Endodermal cell (in vitro differentiated cells): ENCODE results near the gene LTC4S. TPM values are rescaled to one million over a fixed set of nuclear protein-coding genes. Genes with fewer than 3 reads are reported as not detected.
"Not testable (repeated sequence)": the region's sequence is repeated elsewhere in the genome, so short reads cannot be mapped to it uniquely, and the experiment has no call there.

Experiments
- DNase-seq: peaks from one replicate; pipeline ENCODE4 v3.0.0-alpha.2; 2017
- H3K27ac ChIP-seq: 2 replicates; pipeline ENCODE4 v1.5.1; 2013; ENCODE audit warnings: mild to moderate bottlenecking, low read depth, low read length, moderate library complexity
- H3K27me3 ChIP-seq: 2 replicates; pipeline ENCODE4 v1.6.1; 2013; ENCODE audit warnings: mild to moderate bottlenecking, low read length, moderate library complexity; ENCODE audit not compliant: insufficient read depth, control insufficient read depth, poor library complexity, severe bottlenecking
- H3K36me3 ChIP-seq: 2 replicates; pipeline ENCODE4 v1.7.0; 2013; ENCODE audit warnings: mild to moderate bottlenecking, low read length, moderate library complexity; ENCODE audit not compliant: control insufficient read depth, insufficient read depth
- H3K4me1 ChIP-seq: one replicate; pipeline ENCODE4 v1.7.0; 2013; ENCODE audit warnings: low read length; ENCODE audit not compliant: control insufficient read depth, insufficient read depth
- H3K4me3 ChIP-seq: 2 replicates; pipeline ENCODE4 v1.5.1; 2013; ENCODE audit warnings: mild to moderate bottlenecking, low read length, moderate library complexity
- H3K9ac ChIP-seq: 2 replicates; pipeline ENCODE4 v1.6.1; 2013; ENCODE audit warnings: mild to moderate bottlenecking, low read length, moderate library complexity; ENCODE audit not compliant: poor library complexity, severe bottlenecking; ENCODE audit errors: extremely low read depth
- H3K9me3 ChIP-seq: 2 replicates; pipeline ENCODE4 v1.6.1; 2013; ENCODE audit warnings: mild to moderate bottlenecking, low read length, moderate library complexity; ENCODE audit not compliant: control insufficient read depth
- H3K27ac Mint-ChIP-seq: 2 replicates; pipeline ENCODE4 v1.8.0; 2020; ENCODE audit warnings: mixed read lengths
- H3K27me3 Mint-ChIP-seq: 2 replicates; pipeline ENCODE4 v1.8.0; 2021; ENCODE audit warnings: mild to moderate bottlenecking, mixed read lengths; ENCODE audit not compliant: insufficient read depth
- H3K36me3 Mint-ChIP-seq: 2 replicates; pipeline ENCODE4 v1.8.0; 2020; ENCODE audit warnings: low read depth, mixed read lengths
- H3K4me1 Mint-ChIP-seq: 2 replicates; pipeline ENCODE4 v1.8.0; 2020; ENCODE audit warnings: mixed read lengths
- H3K4me3 Mint-ChIP-seq: 2 replicates; pipeline ENCODE4 v1.8.0; 2020; ENCODE audit warnings: mild to moderate bottlenecking, moderate library complexity, mixed read lengths
- H3K9me3 Mint-ChIP-seq: 2 replicates; pipeline ENCODE4 v1.8.0; 2020; ENCODE audit warnings: mild to moderate bottlenecking, mixed read lengths
- WGBS, 2 experiments: methylation state at CpG; one replicate each; pipeline versions ENCODE4 v1.1.5 to v1.1.7; 2013; ENCODE audit warnings: missing lambda C conversion rate in 2 of 2, mixed read lengths in 1 of 2; ENCODE audit not compliant: insufficient coverage in 1 of 2, insufficient read length in 1 of 2; 5-methylcytosine and 5-hydroxymethylcytosine counted together
- total RNA-seq, 2 donors: library from RNA; stranded (reverse); fragmentation: NEBNext Ultra II Directional in 1 of 2; extraction: Animal tissue kit (Norgen Biotek cat#: 25700) in 1 of 2; gene quantifications; 2 replicates in 1 of 2; 3 replicates in 1 of 2; pipeline ENCODE4 v1.2.1, GENCODE V29; 2021
- TF ChIP-seq, protein P1 (sequence below): fragments of 200-600 bp; sonication (generic); conservative IDR thresholded peaks from 2 replicates; pipeline ENCODE4 v1.5.0; 2021; ENCODE audit warnings: antibody characterized with exemption, mild to moderate bottlenecking

Gene LTC4S
- total RNA-seq, 2 donors from 2014 or later = 5.7 to 6.3 TPM

DNA sequence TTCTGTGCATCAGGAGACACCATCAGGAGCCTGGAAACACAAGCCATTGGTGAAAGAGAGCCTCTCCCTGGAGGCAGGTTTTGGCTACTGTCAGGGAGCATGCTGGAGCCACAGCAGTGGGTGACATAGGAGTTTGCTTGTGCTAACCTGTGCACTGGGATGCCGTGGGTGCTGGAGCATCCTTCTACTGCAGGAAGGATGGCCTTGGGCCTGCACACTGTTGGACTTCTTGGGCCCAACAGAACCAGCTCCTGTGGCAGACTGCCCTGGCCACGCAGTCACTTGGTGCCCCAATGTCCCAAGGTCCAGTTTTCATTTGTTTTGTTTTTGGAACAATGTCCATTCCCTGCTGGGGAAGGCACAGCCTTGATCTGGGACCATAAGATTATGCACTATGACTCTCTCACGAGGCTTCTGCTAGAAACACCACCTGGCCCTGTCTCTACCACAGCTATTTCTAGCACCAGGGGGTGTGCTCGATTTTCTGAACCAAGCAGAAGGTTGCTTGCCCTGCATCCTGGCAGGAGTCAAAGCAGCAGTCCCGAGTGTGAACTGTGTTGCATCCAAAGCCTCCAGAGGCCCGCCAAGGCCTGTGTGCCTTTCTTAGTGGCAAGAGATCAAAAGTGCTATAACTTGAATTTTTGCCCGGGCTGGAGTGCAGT lies 5.5 kb upstream of the LTC4S start:
- H3K27me3 ChIP-seq = no peaks in the 10 kb centered on the region
- H3K4me1 ChIP-seq = no peaks in the 10 kb centered on the region
- H3K36me3 Mint-ChIP-seq = peaks cover 2% of the 10 kb centered on the region
- H3K4me1 Mint-ChIP-seq = no peaks in the 10 kb centered on the region
- DNase-seq = no peak
- H3K27ac Mint-ChIP-seq = no peak overlapping the region
- H3K4me3 Mint-ChIP-seq = no peak overlapping the region
- TF ChIP-seq, protein P1, sequence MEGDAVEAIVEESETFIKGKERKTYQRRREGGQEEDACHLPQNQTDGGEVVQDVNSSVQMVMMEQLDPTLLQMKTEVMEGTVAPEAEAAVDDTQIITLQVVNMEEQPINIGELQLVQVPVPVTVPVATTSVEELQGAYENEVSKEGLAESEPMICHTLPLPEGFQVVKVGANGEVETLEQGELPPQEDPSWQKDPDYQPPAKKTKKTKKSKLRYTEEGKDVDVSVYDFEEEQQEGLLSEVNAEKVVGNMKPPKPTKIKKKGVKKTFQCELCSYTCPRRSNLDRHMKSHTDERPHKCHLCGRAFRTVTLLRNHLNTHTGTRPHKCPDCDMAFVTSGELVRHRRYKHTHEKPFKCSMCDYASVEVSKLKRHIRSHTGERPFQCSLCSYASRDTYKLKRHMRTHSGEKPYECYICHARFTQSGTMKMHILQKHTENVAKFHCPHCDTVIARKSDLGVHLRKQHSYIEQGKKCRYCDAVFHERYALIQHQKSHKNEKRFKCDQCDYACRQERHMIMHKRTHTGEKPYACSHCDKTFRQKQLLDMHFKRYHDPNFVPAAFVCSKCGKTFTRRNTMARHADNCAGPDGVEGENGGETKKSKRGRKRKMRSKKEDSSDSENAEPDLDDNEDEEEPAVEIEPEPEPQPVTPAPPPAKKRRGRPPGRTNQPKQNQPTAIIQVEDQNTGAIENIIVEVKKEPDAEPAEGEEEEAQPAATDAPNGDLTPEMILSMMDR = no peak
- no peak overlapping the region for H3K4me3 ChIP-seq
- H3K9me3 ChIP-seq = no peaks in the 10 kb centered on the region
- no peaks in the 10 kb centered on the region for H3K36me3 ChIP-seq
- H3K27ac ChIP-seq = no peak overlapping the region
- H3K27me3 Mint-ChIP-seq = no peaks in the 10 kb centered on the region
- H3K9me3 Mint-ChIP-seq = peaks cover 4% of the 10 kb centered on the region
- H3K9ac ChIP-seq = no peak overlapping the region
- 95% methylated on average over 7 of the region's 7 CpGs for WGBS, 2 experiments

DNA sequence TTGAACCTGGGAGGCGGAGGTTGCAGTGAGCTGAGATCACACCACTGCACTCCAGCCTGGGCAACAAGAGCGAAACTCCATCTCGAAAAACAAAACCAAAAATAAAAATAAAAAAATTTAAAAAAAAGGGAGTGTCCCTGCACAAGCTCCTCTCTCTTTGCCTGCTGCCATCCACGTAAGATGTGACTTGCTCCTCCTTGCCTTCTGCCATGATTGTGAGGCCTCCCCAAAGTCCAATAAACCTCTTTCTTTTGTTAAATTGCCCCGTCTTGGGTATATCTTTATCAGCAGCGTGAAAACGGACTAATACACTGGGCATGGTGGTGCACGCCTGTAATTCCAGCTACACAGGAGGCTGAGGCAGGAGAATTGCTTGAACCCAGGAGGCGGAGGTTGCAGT lies 4.5 kb upstream of the LTC4S start:
- H3K36me3 ChIP-seq, H3K27me3 Mint-ChIP-seq, H3K36me3 Mint-ChIP-seq, H3K4me1 Mint-ChIP-seq, H3K4me1 ChIP-seq, H3K9ac ChIP-seq, H3K4me3 ChIP-seq, H3K27ac Mint-ChIP-seq, H3K9me3 Mint-ChIP-seq, DNase-seq, H3K4me3 Mint-ChIP-seq, H3K27me3 ChIP-seq, H3K27ac ChIP-seq, H3K9me3 ChIP-seq: not testable (repeated sequence)
- WGBS, 2 experiments = 86 to 94% methylated on average over 7 to 9 of the region's 9 CpGs

DNA sequence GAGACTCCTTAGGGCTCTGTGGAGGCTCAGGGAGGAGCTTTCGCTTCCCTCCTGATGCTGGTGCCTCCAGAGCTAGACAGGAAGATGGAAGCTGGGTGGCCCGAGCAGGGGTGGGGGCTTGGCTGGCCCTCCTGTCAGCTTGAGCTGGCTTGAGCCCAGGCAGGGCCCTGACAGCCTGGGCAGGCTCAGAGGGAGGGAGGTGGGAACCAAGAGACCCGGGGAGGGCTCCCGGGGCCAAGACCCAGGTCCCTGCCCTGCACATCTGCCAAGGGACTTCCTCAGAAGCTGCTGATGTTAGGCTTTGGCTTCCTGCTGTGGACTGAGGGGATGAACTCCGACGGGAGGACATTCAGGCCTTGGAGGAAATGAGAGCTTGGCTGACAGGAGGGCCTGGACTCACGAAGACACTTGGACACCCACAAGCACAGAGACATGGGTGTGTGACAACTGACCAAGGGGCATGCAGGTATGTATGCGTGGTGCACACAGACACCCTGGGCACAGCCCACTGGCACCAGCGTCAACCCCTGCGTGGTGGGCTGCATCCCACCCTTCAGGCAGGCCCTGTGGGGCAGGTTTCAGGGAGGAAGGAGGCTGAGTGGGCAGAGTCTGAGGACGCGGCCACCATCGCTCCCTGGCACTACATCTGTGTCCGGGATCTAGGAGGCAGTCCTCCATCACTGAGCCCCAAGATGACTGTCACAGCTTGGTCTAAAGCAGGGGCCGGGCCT lies 1.7 kb upstream of the LTC4S start:
- H3K4me1 Mint-ChIP-seq = peaks cover 3% of the 10 kb centered on the region
- H3K36me3 Mint-ChIP-seq = peaks cover 6% of the 10 kb centered on the region
- H3K4me3 Mint-ChIP-seq = no peak overlapping the region
- 87 to 89% methylated on average over 11 to 15 of the region's 15 CpGs for WGBS, 2 experiments
- Histone ChIP-seq H3K36me3 (peaks cover 3% of the 10 kb centered on the region), H3K4me3 (no peak overlapping the region), H3K9me3 (no peaks in the 10 kb centered on the region), H3K27me3 (no peaks in the 10 kb centered on the region), H3K4me1 (peaks cover 5% of the 10 kb centered on the region), H3K9ac (no peak overlapping the region), H3K27ac (no peak overlapping the region)
- H3K27ac Mint-ChIP-seq = no peak overlapping the region
- no peaks in the 10 kb centered on the region for H3K27me3 Mint-ChIP-seq
- no peak for DNase-seq
- H3K9me3 Mint-ChIP-seq = peaks cover 4% of the 10 kb centered on the region
- TF ChIP-seq, protein P1 = no peak
